Fibroblast of gingiva (primary cell): ENCODE data around the gene CARD19.

Experiments used
- DNase-seq: peaks from one replicate; pipeline ENCODE4 v3.0.0-alpha.2; 2011; ENCODE audit warnings: low read depth

Gene CARD19

GRCh38 chr9:93064392-93065134, 31.5 kb upstream of the CARD19 start:
- no peak for DNase-seq

- DNase-seq = no peak
Measured at GRCh38 chr9:93065135-93065720, 30.8 kb upstream of the CARD19 start.

- no peak for DNase-seq
Measured at GRCh38 chr9:93066978-93067603, 28.9 kb upstream of the CARD19 start.

GRCh38 chr9:93068956-93069355, 27.1 kb upstream of the CARD19 start:
- no peak for DNase-seq

- no peak for DNase-seq
Measured at GRCh38 chr9:93071464-93071863, 24.6 kb upstream of the CARD19 start.

GRCh38 chr9:93072383-93072795, 23.6 kb upstream of the CARD19 start:
- DNase-seq = peak; percentile 45

- DNase-seq = no peak
Measured at GRCh38 chr9:93076101-93076791, 19.8 kb upstream of the CARD19 start.

- DNase-seq = no peak
Measured at GRCh38 chr9:93076792-93077128, 19.3 kb upstream of the CARD19 start.

GRCh38 chr9:93077367-93077766, 18.6 kb upstream of the CARD19 start:
- no peak for DNase-seq

- DNase-seq = no peak
Measured at GRCh38 chr9:93077811-93078210, 18.2 kb upstream of the CARD19 start.

GRCh38 chr9:93079371-93079770, 16.6 kb upstream of the CARD19 start:
- no peak for DNase-seq

GRCh38 chr9:93080406-93080805, 15.6 kb upstream of the CARD19 start:
- no peak for DNase-seq

GRCh38 chr9:93081081-93081529, 14.9 kb upstream of the CARD19 start:
- peak; percentile 55 for DNase-seq

GRCh38 chr9:93081931-93082330, 14.1 kb upstream of the CARD19 start:
- DNase-seq = peak; percentile 48

- no peak for DNase-seq
Measured at GRCh38 chr9:93082841-93083411, 13.1 kb upstream of the CARD19 start.

- no peak for DNase-seq
Measured at GRCh38 chr9:93083592-93084470, 12.2 kb upstream of the CARD19 start.

GRCh38 chr9:93084471-93084881, 11.5 kb upstream of the CARD19 start:
- DNase-seq = no peak

GRCh38 chr9:93085676-93086075, 10.3 kb upstream of the CARD19 start:
- no peak for DNase-seq

- no peak for DNase-seq
Measured at GRCh38 chr9:93086447-93087224, 9.4 kb upstream of the CARD19 start.

GRCh38 chr9:93087971-93088655, 7.9 kb upstream of the CARD19 start:
- DNase-seq = no peak
